Limb (tissue), 2 donors: ENCODE data around the gene PCMT1.
A peak's percentile ranks its signal among the peaks of the same experiment; 100 is the strongest.
"Not testable (repeated sequence)": the region's sequence is repeated elsewhere in the genome, so short reads cannot be mapped to it uniquely, and the experiment has no call there.

Experiments
- DNase-seq, 2 donors: peaks; one replicate each; pipeline ENCODE4 v3.0.0-alpha.2; 2016; ENCODE audit errors: extremely low spot score in 2 of 2

Gene PCMT1

DNA sequence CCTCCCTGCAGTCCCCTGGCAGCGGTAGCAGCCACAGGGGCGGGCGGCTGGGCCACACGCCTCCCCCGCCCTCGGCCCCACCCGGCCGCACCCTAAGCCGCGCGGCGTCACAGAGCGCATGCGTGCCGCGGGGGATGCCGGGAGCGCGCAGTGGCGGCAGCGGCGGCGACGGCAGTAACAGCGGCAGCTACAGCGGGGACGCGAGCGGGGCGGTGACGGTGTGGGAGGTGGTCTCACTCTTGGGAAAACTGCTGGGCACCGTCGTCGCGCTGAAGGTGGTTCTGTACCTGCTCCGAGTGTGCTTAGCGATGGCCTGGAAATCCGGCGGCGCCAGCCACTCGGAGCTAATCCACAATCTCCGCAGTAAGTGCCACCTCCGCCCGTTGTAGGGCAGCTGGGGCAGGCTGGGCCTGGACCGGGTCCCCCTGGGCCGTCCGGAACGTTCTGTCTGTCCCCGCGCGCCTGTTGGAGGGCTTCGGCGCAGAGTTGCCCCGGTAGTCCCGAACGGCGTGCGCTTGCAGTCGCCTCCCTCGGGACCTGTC lies at the start of gene PCMT1:
Gene PCMT1, plus strand, starts transcription at position 148 of the 542 bp plus-strand sequence. Its CDS starts 161 bp downstream, at position 309.
- DNase-seq = peak; percentile 92 to 94

- no peak for DNase-seq
Measured at GRCh38 chr6:149701714-149702113, 47.8 kb upstream of the PCMT1 start.

DNA sequence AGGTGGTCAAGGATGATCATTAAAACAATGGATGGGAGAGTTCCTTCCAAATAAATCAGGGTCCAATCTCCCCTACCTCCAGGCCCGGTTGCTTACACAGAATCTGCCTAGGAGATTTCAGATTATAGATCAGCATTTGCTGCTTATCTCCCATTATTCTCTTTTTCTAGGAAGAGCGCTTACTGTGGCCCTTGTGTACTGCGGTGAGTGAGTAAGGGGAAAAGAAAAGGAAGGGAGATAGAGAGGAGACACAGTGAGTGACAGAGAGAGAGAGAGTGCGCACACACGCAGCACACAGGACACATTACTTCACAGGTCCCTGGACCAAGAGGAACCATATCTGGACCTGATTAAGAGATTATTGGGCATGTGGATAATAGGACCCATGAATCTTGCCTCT lies 37.8 kb upstream of the PCMT1 start:
- no peak for DNase-seq

DNA sequence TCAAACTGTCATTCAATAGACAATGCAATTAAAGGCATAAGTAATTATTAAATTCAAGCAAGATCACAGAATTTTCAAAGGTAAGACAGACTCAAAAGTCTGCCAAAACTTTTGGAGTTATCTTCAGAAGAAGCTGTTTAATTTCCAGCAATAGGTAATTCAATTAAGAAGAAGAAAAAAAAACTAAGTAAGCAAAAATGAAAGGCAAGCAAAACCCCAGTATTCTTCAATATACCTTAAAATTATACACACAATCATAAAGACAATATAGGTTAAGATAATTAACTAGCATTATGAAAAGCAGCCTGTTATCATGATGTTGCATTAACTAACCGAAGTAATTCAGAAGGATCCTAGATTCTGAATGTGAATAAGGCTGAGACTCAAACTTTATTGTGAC lies 35.1 kb upstream of the PCMT1 start:
- DNase-seq = no peak

GRCh38 chr6:149716181-149716963 lies 33.2 kb upstream of the PCMT1 start:
- no peak for DNase-seq

DNA sequence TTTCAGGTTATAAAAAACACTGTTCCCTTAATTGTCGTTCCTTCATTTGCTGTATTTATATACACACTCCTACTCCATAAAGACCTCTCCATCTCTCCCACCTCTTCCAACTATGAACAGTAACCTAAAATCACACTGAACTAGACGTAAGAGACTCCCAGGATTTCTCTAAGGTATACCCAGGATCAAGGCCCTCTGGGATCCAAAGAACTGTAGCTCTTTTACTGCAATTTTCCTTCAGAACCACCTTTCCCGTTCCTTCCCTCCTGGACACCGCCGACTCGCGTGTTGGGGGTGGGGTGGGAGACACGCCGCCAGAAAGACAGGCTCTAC lies 32.3 kb upstream of the PCMT1 start:
- DNase-seq = no peak

- peak; percentile 88 to 95 for DNase-seq
Measured at GRCh38 chr6:149717588-149718458, 31.7 kb upstream of the PCMT1 start, which contains the start of gene LATS1. TSS of gene LATS1 (minus strand) at chr6:149718101. CDS start at chr6:149702126, 15,975 bp downstream.

DNA sequence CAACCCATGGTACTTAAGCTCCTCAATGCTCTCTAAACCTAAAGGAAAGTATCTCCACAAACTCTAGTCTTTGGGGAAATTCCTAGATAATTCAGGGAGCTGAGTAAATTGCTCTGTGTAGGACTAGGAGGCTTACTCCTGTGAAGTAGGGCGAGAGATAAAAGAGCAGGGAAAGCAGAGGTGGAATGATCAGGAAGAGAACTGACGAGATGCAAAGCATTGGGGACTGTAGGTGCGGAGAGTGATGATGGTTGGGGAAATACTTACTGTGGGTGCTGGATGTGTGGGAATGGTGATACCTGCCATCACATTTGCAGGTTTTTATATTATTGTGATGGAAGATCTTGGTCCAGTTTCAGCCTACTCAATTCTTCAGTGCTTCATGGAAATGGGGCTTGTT lies 30.0 kb upstream of the PCMT1 start:
- DNase-seq = no peak

- DNase-seq = no peak
Measured at GRCh38 chr6:149723262-149723661, 26.3 kb upstream of the PCMT1 start.

DNA sequence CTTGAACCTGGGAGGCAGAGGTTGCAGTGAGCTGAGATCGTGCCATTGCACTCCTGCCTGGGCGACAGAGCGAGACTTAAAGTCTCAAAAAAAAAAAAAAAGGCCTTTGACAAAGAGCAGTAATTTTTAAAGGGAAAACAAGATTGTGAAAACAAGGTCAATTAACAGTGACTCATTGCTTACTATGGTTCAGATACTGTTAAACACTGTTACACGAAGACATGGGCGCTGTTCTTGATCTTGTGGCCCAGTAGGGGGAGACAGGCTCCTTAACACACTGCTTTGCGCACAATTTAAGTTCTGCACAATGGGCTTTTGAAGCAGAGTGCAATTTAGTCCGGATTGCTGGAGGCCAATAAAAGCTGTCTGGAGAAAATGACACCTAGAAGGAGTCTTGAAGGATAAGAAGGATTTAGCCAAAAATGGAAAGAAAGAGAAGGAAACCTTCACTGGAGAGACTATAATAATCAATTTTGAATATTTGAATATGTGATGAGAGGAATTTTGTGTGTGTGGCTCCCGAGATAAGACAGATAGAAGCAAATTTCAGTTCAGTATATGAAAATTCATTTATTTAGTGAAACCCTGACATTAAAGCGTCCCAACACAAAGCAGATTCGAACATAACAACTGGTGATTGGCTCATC lies 25.6 kb upstream of the PCMT1 start:
- no peak for DNase-seq

DNA sequence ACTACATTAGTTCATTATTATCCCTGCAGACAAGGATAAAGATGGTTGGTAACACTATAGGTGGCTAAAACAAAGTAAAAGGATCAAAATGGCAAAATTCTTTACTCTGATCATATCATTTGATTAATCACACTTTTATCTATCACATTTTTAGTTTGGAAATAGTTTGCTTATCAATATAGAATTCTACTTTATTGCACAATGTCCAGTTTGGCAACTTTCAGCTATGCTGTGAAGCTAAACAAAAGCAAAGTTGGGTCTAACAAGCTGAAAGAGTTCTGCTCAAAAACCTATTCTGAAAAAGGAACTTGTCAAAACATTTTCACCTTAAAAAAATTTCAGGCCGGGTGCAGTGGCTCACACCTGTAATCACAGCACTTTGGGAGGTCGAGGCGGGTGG lies 23.8 kb upstream of the PCMT1 start:
- DNase-seq = no peak

GRCh38 chr6:149727793-149728498 lies 21.6 kb upstream of the PCMT1 start:
- no peak for DNase-seq

- no peak for DNase-seq
Measured at GRCh38 chr6:149728499-149729234, 20.9 kb upstream of the PCMT1 start.

DNA sequence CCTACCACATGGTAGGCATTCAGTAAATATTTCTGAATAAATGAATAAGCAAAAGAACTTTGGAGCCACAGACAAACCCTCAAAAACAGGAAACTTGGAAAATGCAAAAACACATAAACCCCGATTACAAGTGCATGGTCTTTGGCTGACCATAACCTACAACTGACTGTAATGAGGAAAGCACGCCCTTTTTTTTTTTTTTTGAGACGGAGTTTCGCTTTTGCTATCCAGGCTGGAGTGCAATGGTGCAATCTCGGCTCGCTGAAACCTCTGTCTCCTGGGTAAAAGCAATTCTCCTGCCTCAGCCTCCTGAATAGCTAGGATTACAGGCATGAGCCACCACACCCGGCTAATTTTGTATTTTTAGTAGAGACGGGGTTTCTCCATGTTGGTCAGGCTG lies 19.7 kb upstream of the PCMT1 start:
- no peak for DNase-seq

GRCh38 chr6:149733089-149733720 lies 16.3 kb upstream of the PCMT1 start:
- no peak for DNase-seq

GRCh38 chr6:149734915-149735314 lies 14.6 kb upstream of the PCMT1 start:
- no peak for DNase-seq

- not testable (repeated sequence) for DNase-seq
Measured at GRCh38 chr6:149745252-149745651, 4.3 kb upstream of the PCMT1 start.

DNA sequence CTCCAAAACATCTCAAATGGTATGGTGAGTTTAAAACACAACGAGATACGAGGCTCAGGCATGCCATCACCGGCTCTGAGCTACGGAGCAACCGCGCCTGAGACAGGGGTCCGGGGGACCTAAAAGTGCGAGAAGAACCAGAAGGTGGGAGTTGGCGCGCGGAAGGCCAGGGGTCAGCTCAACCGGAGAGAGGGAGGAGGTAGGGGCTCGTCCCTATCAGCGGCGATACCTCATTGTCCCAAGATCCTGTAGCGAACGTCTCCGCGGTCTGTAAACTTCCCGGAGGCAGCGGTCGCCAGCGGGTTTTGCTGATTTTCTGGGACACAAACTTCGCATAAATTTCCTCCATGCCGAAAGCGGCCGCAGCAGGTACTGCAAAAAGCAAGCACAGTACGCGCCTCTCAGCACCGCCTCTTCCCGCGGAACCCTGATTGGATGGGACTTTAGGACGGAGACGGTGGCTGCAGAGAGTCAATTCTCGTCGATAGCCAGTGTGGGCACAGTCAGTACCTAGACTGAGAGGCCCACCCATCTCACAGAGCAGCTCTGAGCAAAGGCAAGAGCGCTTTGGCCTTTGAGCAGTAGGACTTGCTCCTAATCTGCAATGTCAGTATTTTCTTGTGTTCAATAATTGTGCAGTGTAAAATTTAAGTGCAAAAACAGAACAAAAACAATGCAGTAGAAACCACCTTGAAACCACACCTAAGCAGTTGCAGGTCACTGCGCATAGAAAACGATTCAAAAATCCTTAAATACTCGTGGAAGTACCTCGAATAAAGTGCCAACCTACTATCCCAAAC lies 3.2 kb upstream of the PCMT1 start, which contains the start of gene NUP43:
Gene NUP43, minus strand, starts transcription at position 383 of the 800 bp plus-strand sequence. Its CDS starts 34 bp downstream, at position 349.
- DNase-seq = peak; percentile 93 to 95

DNA sequence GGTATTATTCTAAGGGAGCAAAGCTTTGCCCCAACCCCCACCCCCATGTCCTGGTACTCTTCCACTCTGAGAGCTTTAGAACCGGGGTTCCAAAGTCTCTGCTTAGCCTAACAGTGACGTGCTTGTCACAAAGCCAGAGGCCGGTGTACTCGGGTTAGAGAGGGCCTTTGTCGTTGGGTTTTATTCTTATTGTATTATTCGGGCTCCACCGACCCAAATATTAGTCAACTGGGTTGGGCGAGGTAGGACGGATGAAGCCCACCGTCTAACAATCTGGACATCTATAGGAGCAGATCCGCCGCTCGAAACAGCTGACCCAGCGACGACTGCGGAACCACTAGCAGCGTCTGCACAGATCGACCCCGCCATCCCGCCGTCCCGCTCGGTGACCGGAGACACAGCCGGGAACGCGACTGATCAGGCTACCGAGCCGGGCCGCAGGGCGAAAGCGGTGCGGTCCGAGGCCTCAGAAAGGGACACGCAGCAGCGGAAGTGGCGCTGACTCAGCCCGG lies 403 bp upstream of the PCMT1 start:
- not testable (repeated sequence) for DNase-seq
